GM21529 (cell line): ENCODE results near the gene CLTRN.

Experiments used
- ATAC-seq: cut with Tn5 transposase; IDR thresholded peaks from one replicate; pipeline ENCODE4 v1.9.1; 2021; ENCODE audit not compliant: unreplicated experiment

The CLTRN gene

GRCh38 chrX:15579778-15580747 lies 84.5 kb downstream of the CLTRN start:
- ATAC-seq, result no peak
